HG02973 (cell line): ENCODE results near the gene SPINDOC.
"Not testable (repeated sequence)": the region's sequence is repeated elsewhere in the genome, so short reads cannot be mapped to it uniquely, and the experiment has no call there.

Experiments
- ATAC-seq: cut with Tn5 transposase; IDR thresholded peaks from one replicate; pipeline ENCODE4 v1.9.1; 2021; ENCODE audit warnings: moderate library complexity; ENCODE audit not compliant: unreplicated experiment

Gene SPINDOC

GRCh38 chr11:63783925-63784592 lies 29.2 kb upstream of the SPINDOC start:
- ATAC-seq, result no peak

DNA sequence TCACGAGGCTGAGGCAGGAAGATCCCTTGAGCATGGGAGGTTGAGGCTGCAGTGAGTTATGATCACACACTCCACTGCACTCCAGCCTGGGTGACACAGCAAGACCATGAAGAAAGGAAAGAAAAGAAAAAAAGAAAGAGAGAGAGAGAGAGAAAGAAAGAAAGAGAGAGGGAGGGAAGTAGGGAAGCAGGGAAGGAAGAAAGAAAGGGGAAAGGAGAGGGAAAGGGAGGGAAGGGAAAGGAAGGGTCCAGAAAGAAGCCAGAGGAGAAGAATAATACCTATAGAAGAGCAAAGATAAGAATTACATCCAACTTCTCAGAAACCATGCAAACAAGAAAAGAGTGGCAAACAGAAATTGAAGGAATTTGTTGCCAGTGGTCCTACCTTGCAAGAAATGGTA lies 27.4 kb upstream of the SPINDOC start:
- no peak for ATAC-seq

- ATAC-seq, result no peak
Observed at GRCh38 chr11:63791495-63792167, 21.6 kb upstream of the SPINDOC start.

DNA sequence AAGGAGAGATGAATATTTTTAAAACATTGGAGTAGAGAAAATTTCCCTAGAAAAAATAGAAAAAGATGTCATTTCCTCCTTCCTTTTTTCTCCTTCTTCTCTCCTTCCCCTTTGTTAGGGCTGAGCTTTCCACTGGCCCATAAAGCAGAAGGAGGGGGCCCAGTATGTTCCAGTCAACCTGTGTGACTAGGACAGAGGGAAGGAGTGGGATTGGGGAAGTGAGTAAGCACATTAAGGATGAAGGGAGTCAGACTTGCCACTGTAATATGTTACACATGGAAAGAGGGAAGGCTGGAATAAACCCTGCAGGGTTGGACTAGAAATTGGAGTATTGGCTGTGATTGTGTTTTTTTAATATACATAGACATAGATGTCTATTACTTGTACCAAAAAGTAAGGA lies 20.1 kb upstream of the SPINDOC start:
- no peak for ATAC-seq

DNA sequence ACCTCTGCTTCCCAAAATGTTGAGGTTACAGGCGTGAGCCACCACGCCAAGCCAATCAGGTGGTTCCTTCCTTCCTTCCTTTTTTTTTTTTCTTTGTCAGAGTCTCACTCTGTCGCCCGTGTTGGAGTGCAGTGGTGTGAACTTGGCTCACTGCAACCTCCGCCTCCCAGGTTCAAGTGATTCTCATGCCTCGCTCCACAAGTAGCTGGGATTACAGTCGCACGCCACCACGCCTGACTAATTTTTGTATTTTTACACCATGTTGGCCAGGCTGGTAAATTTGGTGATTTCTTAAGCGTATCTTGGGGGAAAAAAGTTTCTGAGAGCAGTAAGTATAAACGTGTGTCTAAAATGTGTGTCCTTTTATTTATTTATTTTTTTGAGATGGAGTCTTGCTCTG lies 18.2 kb upstream of the SPINDOC start:
- ATAC-seq, result no peak

GRCh38 chr11:63800921-63801320 lies 12.3 kb upstream of the SPINDOC start:
- ATAC-seq, result no peak

GRCh38 chr11:63802637-63803414 lies 10.4 kb upstream of the SPINDOC start:
- ATAC-seq, result no peak

DNA sequence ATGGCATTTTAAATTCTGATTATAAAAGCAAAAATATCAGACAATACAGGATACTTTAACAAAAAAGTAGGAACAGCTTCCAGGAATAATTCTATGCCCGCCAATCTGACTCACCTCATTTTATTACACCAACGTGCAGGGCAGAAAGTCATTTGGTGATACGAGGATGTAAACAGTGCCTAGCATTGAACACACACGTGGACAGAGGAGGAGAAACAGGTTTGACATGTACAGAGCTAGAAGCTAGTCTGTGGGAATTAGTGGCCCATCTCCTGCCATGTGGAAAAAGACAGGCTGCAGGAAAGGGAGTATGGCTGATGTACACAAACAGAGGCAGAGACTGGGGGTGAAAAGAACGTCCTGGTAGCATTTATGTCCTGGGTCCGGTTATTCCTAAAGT lies 9.0 kb upstream of the SPINDOC start:
- no peak for ATAC-seq

- no peak for ATAC-seq
Observed at GRCh38 chr11:63805844-63806415, 7.3 kb upstream of the SPINDOC start.

- not testable (repeated sequence) for ATAC-seq
Observed at GRCh38 chr11:63810383-63810782, 2.9 kb upstream of the SPINDOC start.

DNA sequence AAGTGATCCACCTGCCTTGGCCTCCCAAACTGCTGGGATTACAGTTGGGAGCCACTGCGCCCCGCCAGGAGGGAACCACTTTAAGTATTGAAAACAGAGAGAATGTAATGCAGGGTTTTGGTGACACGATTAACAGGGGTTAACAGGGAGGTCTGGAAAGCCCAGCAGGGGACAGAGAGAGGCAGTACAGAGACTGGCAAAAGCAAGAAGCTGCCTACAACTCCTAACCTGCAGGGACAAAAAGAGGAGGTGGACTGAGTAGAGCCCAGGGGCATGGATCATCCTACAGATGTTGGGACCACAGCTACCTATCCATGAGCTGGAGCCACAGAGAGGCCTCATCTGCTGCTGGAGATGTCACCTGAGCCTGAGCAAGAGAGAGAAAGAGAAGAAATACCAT lies 1.7 kb upstream of the SPINDOC start:
- ATAC-seq, result no peak

GRCh38 chr11:63813563-63814382 lies 517 bp downstream of the SPINDOC start:
- ATAC-seq, result peak; percentile 22

DNA sequence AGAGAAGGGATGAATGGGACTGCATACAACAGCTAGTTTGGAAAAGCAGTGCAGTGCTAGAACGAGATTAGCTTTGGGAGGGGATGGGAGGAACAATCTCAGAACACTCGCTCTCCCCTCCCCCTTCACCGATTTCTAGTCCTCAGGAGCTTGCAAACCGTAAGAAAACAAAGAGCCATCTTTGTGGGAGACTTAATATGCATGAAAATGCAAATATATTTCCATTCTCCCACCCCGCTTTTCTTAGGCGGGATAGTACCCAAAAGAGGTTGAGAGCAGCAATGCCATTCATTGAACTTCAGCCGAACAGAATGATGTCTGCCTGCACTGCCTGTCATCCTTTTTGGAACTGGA lies 1.1 kb downstream of the SPINDOC start:
- ATAC-seq, result no peak

GRCh38 chr11:63816166-63816565 lies 2.9 kb downstream of the SPINDOC start:
- ATAC-seq, result no peak

DNA sequence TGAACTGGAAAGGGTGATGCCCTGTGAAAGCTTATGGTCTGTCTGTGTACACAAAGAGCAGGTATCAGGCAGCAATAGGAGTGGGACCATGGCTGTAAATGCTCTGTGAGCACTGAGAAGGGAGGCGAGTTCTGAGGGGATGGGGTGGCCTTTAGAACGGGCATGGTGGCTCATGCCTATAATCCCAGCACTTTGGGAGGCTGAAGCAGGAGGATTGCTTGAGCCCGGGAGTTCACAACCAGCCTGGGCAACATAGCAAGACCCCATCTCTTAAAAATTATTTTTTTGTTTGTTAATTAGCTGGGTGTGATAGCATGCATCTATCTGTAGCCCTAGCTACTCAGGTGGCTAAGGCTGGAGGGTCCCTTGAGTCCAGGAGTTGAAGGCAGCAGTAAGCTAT lies 3.5 kb downstream of the SPINDOC start:
- no peak for ATAC-seq

DNA sequence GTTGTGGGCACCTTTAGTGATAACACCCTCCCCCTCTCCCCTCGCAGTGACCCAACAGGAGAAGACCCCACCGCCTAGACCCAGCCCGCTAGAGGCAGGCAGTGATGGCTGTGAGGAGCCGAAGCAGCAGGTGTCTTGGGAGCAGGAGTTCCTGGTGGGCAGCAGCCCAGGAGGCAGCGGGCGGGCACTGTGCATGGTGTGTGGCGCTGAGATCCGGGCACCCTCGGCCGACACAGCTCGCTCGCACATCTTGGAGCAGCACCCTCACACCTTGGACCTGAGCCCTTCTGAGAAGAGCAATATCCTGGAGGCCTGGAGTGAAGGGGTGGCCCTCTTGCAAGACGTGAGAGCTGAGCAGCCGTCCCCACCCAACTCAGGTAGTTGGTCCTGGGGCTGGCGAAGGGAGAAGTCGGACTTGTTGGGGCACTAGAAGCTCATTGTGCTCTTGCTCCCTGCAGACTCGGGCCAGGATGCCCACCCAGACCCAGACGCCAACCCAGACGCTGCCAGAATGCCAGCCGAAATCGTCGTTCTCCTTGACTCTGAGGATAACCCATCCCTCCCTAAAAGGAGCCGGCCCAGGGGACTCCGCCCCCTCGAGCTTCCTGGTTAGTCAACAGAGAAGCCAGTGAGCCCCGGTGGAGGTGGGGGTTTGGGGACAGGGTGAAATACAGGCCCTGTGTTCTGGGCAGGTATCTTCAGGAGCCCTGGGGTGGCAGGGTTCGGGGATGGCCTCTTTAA lies 4.7 kb downstream of the SPINDOC start:
- ATAC-seq, result no peak

- ATAC-seq, result no peak
Observed at GRCh38 chr11:63818609-63819008, 5.4 kb downstream of the SPINDOC start.

GRCh38 chr11:63821411-63821810 lies 8.2 kb downstream of the SPINDOC start:
- no peak for ATAC-seq

DNA sequence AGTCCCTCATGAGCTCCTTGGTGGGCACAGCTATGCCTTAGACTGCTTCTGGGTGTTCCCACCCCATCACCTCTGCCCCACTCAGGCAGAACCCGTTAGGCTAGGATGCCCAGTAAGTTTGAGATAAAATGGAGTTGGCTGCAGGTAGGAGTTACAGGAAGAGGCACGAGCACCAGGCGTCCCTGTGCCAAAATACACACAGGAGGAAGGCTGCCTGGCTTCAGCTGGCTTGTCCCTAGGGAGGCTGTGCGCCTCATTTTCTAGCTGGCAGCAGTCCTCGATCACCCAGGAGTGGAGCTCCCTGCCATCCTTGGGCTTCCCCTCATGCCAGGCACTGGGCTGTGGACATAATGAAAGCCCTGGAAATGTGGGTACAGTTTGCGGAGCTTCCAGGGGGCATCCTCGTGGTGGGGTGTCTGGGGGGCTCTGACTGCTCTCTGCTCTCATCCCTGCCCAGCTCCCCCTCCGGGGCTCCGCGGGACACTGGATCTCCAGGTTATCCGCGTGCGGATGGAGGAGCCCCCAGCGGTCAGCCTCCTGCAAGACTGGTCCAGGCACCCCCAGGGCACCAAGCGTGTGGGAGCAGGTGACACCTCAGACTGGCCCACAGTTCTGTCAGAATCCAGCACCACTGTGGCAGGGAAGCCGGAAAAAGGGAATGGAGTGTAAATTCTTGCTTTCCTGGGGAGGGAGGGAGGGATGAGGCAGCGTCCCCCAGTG lies 13.4 kb downstream of the SPINDOC start:
- no peak for ATAC-seq
